ENCODE data around the gene MGAT3. TPM values are rescaled to one million over a fixed set of nuclear protein-coding genes. Genes with fewer than 3 reads are reported as not detected.

MGAT3 gene
- total and polyA plus RNA-seq, 2 donors (not counting 1 experiment from before 2014, with no cell fraction given) = 11.1 to 27.8 TPM

GRCh38 chr22:39528080-39528661 is 71.4 kb downstream of the MGAT3 start:
- intact Hi-C loops (cut with micrococcal nuclease) = loop anchor here (2.0 to 10.0 kb wide), 2 partner anchors 129 to 653 kb away; partner anchors contain the start of genes CBX6 and TAB1
- peaks cover 77% of the 10 kb centered on the region for H3K79me2 ChIP-seq (ENCODE audit: control insufficient read depth, insufficient read depth, low read length)
- H3K36me3 ChIP-seq (replicated peaks in 1 of 2; ENCODE audit: control extremely low read depth in 1 of 2, control insufficient read depth in 1 of 2, extremely low read depth in 1 of 2, insufficient read depth in 2 of 2, low read length in 1 of 2) = peaks cover 0 to 54% of the 10 kb centered on the region in 2 experiments
- peak overlapping the region; percentile 74 for H3K4me2 ChIP-seq (replicated peaks; ENCODE audit: low read depth, low read length, poor library complexity, severe bottlenecking)
- peaks cover 58 to 80% of the 10 kb centered on the region in 2 donors for H3K4me1 ChIP-seq (ENCODE audit: control insufficient read depth in 2 of 2, insufficient read depth in 2 of 2, low read length in 2 of 2)
- no peak for TF ChIP-seq CTCF (IDR thresholded peaks at IDR 0.05)
- TF ChIP-seq EZH2 (IDR thresholded peaks at IDR 0.05; ENCODE audit: borderline replicate concordance, insufficient read depth, low read depth, low read length, poor library complexity, severe bottlenecking) = no peak
- Mint-ChIP-seq H3K27me3 (no peaks in the 10 kb centered on the region), H3K27ac (peak overlapping the region; percentile 93), H3K4me1 (peaks cover 83% of the 10 kb centered on the region), H3K4me3 (peak overlapping the region; percentile 83), H3K9me3 (ENCODE audit: insufficient read depth) (no peaks in the 10 kb centered on the region)
- H3K9me3 ChIP-seq (ENCODE audit: control extremely low read depth in 1 of 3, control insufficient read depth in 2 of 3, insufficient read depth in 1 of 3, low read length in 2 of 3) = peaks cover 0 to 7% (median 0%) of the 10 kb centered on the region in 3 donors
- H2AFZ ChIP-seq (ENCODE audit: insufficient read depth, low read depth, low read length, poor library complexity, severe bottlenecking) = no peak overlapping the region
- 77% methylated on average over 7 of the region's 12 CpGs for WGBS (ENCODE audit: insufficient coverage)
- peak overlapping the region in 2 of 5 experiments; percentile 14 to 42 for H3K4me3 ChIP-seq (ENCODE audit: control extremely low read depth in 1 of 5, extremely low read depth in 1 of 5, insufficient read depth in 1 of 5, low read depth in 2 of 5, low read length in 4 of 5)
- peak overlapping the region; percentile 83 to 85 for H3K27ac ChIP-seq (ENCODE audit: low read length in 2 of 2)
- ChIA-PET CTCF (interaction anchor here (0.6 to 13.4 kb wide), 30 partner anchors 7 to 817 kb away, joined by 3 to 328 read pairs (median 8); partner anchors contain the start of genes ATF4, MIEF1, RPL3 and TAB1), POLR2A (interaction anchor here (0.6 to 6.3 kb wide), 9 partner anchors 8 to 329 kb away, joined by 3 to 57 read pairs (median 6); partner anchors contain the start of genes ATF4, MIEF1, RPL3 and TAB1)
- ATAC-seq (ENCODE audit: low read depth) (no peak), DNase-seq (no peak)
- H4K20me1 ChIP-seq (ENCODE audit: control insufficient read depth, insufficient read depth, low read length, poor library complexity, severe bottlenecking) = peaks cover 68% of the 10 kb centered on the region
- H3K27me3 ChIP-seq (replicated peaks in 1 of 4; ENCODE audit: control extremely low read depth in 1 of 4, control insufficient read depth in 3 of 4, insufficient read depth in 4 of 4, low read length in 3 of 4) = no peaks in the 10 kb centered on the region
- H3K9ac ChIP-seq (ENCODE audit: low read length) = peak overlapping the region; percentile 42
